Measurements from ENCODE around the gene WFS1. TPM values are rescaled to one million over a fixed set of nuclear protein-coding genes. Genes with fewer than 3 reads are reported as not detected.

The WFS1 gene
- total and polyA plus RNA-seq, 10 donors, result 4.9 to 62.2 (median 34.8) TPM

DNA sequence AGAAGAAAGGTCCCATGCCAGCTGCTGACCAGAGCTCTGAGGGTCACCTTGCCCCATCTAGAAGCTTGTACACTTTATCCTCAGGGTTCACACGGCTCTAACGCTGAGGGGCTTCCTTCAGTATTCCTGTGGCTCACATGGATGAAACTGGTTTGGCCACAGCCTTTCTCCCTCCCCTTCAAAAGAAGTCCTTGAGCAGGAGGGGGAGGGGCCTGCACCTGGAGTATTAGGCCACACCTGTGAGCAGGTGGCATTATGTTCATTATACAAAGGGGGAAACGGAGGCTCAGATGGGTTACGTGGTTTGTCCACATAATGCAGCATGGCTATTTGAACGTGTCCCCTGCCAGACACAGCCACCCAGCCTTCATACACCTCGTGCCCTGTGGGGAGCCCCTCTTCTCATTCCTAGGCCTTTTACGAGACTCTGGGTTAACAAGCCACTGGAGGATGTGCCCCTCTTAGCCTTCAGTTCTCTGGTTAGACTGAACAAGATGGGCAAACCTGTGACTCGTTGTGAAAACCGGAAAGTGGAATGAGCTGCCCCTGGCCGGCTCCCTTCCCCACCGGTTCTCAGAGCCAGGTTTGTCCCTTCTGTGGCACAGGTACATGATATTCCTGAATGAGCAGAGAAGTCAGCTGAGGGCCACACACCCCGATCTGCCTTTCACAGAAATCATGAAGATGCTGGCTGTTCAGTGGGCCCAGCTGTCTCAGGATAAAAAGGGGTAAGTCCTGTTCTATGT is 42.1 kb upstream of the WFS1 start:
- TF ChIP-seq POLR2AphosphoS5 (IDR thresholded peaks at IDR 0.05), result no peak
- no peak for TF ChIP-seq POLR2A (IDR thresholded peaks at IDR 0.05)
- TF ChIP-seq, protein P1, sequence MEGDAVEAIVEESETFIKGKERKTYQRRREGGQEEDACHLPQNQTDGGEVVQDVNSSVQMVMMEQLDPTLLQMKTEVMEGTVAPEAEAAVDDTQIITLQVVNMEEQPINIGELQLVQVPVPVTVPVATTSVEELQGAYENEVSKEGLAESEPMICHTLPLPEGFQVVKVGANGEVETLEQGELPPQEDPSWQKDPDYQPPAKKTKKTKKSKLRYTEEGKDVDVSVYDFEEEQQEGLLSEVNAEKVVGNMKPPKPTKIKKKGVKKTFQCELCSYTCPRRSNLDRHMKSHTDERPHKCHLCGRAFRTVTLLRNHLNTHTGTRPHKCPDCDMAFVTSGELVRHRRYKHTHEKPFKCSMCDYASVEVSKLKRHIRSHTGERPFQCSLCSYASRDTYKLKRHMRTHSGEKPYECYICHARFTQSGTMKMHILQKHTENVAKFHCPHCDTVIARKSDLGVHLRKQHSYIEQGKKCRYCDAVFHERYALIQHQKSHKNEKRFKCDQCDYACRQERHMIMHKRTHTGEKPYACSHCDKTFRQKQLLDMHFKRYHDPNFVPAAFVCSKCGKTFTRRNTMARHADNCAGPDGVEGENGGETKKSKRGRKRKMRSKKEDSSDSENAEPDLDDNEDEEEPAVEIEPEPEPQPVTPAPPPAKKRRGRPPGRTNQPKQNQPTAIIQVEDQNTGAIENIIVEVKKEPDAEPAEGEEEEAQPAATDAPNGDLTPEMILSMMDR (IDR thresholded peaks at IDR 0.05 in 8 of 11, conservative IDR thresholded peaks at IDR 0.05 in 3 of 11), result no peak
- 73 to 82% (median 76%) methylated on average over 10 to 12 of the region's 12 CpGs for WGBS, 5 donors
- H3K4me3 ChIP-seq, result no peak overlapping the region
- no peak overlapping the region for H3K27ac ChIP-seq
- no peaks in the 10 kb centered on the region for H3K36me3 ChIP-seq
- DNase-seq, result no peak
- H3K9me3 ChIP-seq, result peaks cover 0 to 4% (median under 1%) of the 10 kb centered on the region in 8 donors
- peaks cover 0 to 69% (median 7%) of the 10 kb centered on the region in 7 donors for H3K27me3 ChIP-seq (replicated peaks in 1 of 7)
- intact Hi-C loops (cut with DNase I; ENCODE audit: low total_unique reads), result no loop called here
- H3K4me1 ChIP-seq, result no peaks in the 10 kb centered on the region

DNA sequence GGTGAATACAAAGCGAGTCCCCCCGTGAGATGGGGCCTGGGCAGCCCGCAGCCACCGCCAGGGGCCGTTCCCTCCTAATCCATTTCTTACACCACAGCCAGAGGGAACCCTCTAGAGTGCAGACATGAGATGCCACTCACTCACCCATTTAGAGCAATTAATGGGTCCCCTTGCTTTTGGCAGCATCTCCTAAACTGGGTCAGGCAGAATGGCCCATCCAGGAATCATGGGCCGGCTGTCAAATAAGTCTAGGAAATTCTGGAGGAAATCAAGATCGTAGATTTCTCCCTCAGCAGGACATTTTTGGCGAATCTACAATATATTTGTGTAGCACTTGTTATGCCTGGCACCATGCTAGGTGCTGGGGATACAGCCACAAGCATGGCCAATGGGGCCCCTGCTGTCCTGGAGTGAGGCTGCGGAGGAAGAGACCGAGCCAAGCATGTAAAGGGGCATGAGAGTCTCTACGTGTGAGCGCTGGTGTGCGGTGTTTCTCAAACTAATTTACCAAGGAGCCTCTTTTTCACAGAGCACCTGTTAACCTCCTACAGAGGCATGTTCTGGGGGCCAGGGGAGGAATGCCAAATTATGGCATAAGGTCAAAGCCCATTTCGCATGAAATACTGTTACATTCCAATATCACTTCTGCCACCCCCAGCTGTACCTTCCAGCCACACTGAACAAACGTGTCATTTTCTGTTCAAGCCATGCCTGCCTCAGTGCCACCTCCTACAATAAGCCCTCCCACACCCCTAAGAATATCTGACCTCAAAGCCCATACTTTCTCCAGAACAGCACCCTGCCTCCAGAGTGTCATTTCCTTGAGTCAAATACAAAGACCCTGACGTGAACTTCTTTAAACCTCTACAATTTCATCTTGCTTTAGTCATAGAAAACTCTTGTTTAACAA is 41.2 kb upstream of the WFS1 start:
- TF ChIP-seq POLR2A (IDR thresholded peaks at IDR 0.05), result no peak
- TF ChIP-seq, protein P1 (IDR thresholded peaks at IDR 0.05 in 8 of 11, conservative IDR thresholded peaks at IDR 0.05 in 3 of 11), result no peak
- TF ChIP-seq POLR2AphosphoS5 (IDR thresholded peaks at IDR 0.05), result no peak
- no peak overlapping the region for H3K4me3 ChIP-seq
- H3K4me1 ChIP-seq, result no peaks in the 10 kb centered on the region
- no peaks in the 10 kb centered on the region for H3K9me3 ChIP-seq
- no peak for DNase-seq
- H3K36me3 ChIP-seq, result no peaks in the 10 kb centered on the region
- intact Hi-C loops (cut with DNase I; ENCODE audit: low total_unique reads), result no loop called here
- 70 to 82% (median 78%) methylated on average over 13 to 16 of the region's 16 CpGs for WGBS, 5 donors
- no peak overlapping the region for H3K27ac ChIP-seq
- peaks cover 0 to 61% (median under 1%) of the 10 kb centered on the region in 7 donors for H3K27me3 ChIP-seq (replicated peaks in 1 of 7)

DNA sequence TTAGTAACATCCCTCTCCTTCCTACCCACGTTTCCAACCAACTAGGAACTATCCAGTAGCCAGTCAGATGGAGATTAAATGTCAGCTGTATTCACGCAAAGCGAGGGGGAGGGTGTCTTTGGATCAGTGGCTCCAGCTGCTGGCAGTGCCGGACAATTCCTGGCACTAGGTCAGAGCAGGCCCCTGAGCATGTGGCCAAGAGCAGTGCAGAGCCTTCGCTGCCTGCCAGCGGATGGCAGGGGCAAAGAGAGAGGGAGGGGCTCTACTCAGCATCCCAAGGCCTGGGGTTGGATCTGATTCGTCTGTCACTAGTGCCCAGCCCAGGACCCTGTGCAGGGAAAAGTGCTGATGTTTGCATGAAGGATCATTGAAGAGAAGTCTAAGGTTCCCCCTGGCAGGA is 40.6 kb upstream of the WFS1 start:
- H3K9me3 ChIP-seq, result no peaks in the 10 kb centered on the region
- DNase-seq, result no peak
- 56 to 61% (median 56%) methylated on average over 5 to 7 of the region's 7 CpGs for WGBS, 5 donors
- no peak overlapping the region for H3K27ac ChIP-seq
- no peaks in the 10 kb centered on the region for H3K4me1 ChIP-seq
- no peaks in the 10 kb centered on the region for H3K36me3 ChIP-seq
- intact Hi-C loops (cut with DNase I; ENCODE audit: low total_unique reads), result no loop called here
- H3K27me3 ChIP-seq (replicated peaks in 1 of 7), result peaks cover 0 to 54% (median 0%) of the 10 kb centered on the region in 7 donors
- no peak overlapping the region for H3K4me3 ChIP-seq
- no peak for TF ChIP-seq POLR2AphosphoS5 (IDR thresholded peaks at IDR 0.05)
- TF ChIP-seq, protein P1 (IDR thresholded peaks at IDR 0.05 in 8 of 11, conservative IDR thresholded peaks at IDR 0.05 in 3 of 11), result no peak
- TF ChIP-seq POLR2A (IDR thresholded peaks at IDR 0.05), result no peak
